Measurements from ENCODE around the gene LCN12. TPM values are rescaled to one million over a fixed set of nuclear protein-coding genes. Genes with fewer than 3 reads are reported as not detected.
"Not testable (repeated sequence)": the region's sequence is repeated elsewhere in the genome, so short reads cannot be mapped to it uniquely, and the experiment has no call there.

Gene LCN12
- total RNA-seq, 1 donor from 2014 or later, result not detected

DNA sequence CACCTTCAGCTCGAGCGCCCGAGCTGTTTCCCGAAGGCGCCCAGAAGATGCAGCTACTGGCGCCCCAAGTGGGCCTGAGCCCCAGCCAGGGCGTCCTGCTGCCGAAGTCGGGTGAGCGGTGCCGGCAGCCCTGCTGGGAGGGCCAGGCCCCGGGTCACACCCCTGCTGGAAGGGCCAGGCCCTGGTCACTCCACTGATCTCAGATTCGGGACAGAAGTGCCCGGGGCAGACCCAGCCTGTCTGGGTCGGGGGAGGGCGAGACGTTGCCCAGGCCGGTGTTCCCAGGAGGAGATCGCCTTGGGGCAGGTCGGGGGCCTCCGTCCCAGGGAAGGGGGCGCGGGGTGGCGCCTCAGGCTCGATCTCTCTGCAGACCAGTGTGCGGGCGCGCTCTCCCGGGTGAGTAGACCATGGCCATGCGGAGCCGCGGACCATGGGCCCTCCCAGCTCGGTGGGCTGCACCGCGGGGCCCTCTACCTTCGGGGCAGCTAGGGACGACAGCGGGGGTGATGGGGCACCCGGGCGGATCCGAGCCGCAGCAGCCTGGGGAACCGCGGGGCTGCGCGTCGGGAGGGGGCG is 33.0 kb downstream of the LCN12 start:
- DNase-seq (ENCODE audit: low read depth in 2 of 2), result no peak

DNA sequence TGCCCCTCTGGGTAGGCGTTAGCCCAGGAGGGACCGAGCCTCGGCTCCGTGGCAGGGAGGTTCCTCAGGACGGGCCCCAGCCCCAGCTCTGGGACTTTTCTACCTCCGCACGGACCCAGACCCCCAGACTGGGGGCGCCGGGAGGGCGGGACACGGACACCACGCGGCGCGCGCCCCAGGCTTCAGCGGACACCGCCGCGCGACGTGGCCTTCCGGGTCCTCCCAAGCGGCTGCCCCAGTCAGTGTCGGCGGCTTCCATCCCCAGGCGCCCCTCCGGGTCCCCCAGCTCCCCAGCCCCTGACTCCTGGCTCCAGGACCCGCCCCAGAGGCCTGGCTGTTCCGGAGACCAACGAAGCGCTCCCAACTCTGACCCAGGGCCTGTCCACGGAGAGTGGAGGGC is 33.8 kb downstream of the LCN12 start:
- no peak for DNase-seq (ENCODE audit: low read depth in 2 of 2)

DNA sequence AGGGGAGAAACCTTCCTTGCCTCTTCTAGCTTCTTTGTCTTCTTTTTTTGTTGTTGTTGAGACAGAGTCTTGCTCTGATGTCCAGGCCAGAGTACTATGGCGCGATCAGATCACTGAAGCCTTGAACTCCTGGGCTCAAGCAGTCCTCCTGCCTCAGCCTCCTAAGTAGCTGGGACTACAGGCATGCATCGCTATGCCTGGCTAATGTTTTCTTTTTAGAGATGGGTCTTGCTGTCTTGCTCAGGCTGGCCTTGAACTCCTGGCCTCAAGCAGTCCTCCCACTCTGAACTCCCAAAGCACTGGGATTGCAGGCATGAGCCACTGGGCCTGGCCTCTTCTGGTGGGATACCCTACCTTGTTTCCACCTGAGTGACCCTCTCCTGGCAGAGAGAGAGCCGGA is 36.8 kb downstream of the LCN12 start:
- no peak for DNase-seq (ENCODE audit: low read depth in 2 of 2)

- peak in 1 of 2 donors; percentile 21 for DNase-seq (ENCODE audit: low read depth in 2 of 2)
Measured at GRCh38 chr9:136990242-136990911, 38.3 kb downstream of the LCN12 start.

DNA sequence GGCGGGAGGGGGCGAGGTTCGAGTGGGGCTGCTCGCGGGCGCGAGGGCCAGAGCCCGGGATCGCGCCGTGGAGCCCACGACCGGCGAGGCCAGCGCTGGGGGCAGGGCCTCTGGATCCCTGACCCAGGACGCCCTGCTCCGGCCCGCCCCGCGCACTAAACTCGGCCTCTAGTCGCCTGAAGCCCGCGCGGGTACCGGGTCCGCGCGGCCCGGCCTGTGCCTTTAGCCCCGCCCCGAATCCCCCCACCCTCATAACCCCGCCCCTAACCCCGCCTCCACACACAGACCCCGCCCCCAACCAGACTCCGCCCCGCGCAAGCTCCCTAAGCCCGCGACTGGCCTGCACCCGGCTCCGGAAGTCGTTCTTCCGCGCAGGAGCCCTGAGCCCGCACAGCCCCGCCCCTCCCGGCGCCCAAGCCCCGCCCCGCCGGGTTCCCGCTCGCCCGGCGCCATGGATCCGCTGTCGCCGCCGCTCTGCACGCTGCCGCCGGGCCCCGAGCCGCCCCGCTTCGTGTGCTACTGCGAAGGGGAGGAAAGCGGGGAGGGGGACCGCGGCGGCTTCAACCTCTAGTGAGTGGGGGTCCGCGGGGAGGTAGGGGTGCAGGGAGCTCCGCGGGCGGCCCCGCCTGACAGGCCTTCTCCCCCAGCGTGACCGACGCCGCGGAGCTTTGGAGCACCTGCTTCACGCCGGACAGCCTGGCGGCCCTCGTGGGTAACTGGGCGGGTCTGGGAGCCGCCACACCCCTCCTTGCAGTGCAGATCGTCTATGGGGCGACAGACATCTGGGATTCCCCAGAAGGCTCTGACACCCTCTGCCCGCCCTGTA is 40.1 kb downstream of the LCN12 start, which contains the start of gene PAXX:
TSS of gene PAXX (plus strand) at position 430 of the 826 bp plus-strand sequence. CDS start at position 452, 22 bp downstream.
- peak; percentile 66 to 89 for DNase-seq (ENCODE audit: low read depth in 2 of 2)

GRCh38 chr9:136992819-136993369 is 40.8 kb downstream of the LCN12 start:
- DNase-seq (ENCODE audit: low read depth in 2 of 2), result no peak

- DNase-seq (ENCODE audit: low read depth in 2 of 2), result no peak
Measured at GRCh38 chr9:136994180-136994887, 42.3 kb downstream of the LCN12 start.

DNA sequence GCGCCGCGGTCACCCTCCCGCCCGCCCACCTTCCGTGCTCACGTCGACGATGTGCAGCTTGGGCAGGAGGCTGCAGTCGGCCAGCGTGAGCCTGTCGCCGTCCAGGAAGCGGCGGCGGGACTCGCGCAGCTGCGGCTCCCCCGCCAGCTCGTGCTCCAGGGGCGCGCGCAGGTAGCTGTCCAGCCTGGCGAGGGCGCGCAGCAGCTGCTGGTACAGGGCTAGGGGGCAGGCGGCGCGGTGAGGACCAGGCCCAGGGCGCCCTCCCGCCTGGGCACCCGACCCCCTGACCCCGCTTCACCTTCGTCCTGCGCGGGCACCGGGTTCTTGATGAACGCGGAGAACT is 42.8 kb downstream of the LCN12 start:
- DNase-seq (ENCODE audit: low read depth in 2 of 2), result peak in 1 of 2 donors; percentile 40

GRCh38 chr9:136995362-136995761 is 43.3 kb downstream of the LCN12 start:
- no peak for DNase-seq (ENCODE audit: low read depth in 2 of 2)

GRCh38 chr9:136995772-136996311 is 43.8 kb downstream of the LCN12 start:
- no peak for DNase-seq (ENCODE audit: low read depth in 2 of 2)

GRCh38 chr9:136996361-136997292 is 44.6 kb downstream of the LCN12 start, which contains the start of gene CLIC3:
Gene CLIC3, minus strand, starts transcription at chr9:136996568. Its CDS starts 25 bp downstream, at chr9:136996543.
- DNase-seq (ENCODE audit: low read depth in 2 of 2), result no peak

GRCh38 chr9:136997371-136997770 is 45.3 kb downstream of the LCN12 start:
- no peak for DNase-seq (ENCODE audit: low read depth in 2 of 2)

DNA sequence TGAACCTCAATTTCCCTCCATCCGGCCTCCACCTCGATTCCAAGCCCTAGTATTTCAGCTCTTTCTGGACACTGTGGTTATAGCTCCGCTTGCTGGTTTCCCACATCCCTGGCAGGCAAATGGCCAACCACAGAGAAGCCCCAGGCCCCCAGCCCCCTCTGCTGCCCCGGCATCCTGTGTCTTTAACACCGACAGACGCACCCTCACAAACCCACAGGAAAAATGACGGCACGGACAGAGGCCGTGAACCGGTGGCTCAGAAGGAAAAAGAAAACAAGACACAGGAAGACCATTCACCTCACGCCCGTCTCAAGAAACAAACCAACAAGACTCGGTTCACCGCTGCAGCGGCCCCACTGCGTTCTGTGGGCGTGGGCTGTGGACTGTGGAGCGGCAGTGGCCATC is 45.8 kb downstream of the LCN12 start:
- peak in 1 of 2 donors; percentile 67 for DNase-seq (ENCODE audit: low read depth in 2 of 2)

GRCh38 chr9:137000177-137000930 is 48.3 kb downstream of the LCN12 start:
- DNase-seq (ENCODE audit: low read depth in 2 of 2), result no peak

- DNase-seq (ENCODE audit: low read depth in 2 of 2), result no peak
Measured at GRCh38 chr9:137001857-137002645, 50.0 kb downstream of the LCN12 start.

- no peak for DNase-seq (ENCODE audit: low read depth in 2 of 2)
Measured at GRCh38 chr9:137002646-137003041, 50.6 kb downstream of the LCN12 start.

DNA sequence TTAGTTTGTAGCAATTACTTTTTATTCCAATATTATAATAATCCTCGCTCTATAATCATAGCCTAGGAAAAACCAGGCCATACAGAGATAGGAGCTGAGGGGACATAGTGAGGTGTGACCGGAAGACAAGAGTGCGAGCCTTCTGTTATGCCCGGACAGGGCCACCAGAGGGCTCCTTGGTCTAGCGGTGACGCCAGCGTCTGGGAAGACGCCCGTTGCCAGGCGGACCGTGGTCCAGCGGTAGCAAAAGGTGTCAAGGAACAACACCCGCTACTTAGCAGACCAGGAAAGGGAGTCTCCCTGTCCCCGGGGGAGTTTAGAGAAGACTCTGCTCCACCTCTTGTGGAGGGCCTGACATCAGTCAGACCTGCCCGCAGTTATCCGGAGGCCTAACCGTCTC is 52.2 kb downstream of the LCN12 start:
- DNase-seq (ENCODE audit: low read depth in 2 of 2), result not testable (repeated sequence)

Measured in dermis microvascular lymphatic vessel endothelial cell (primary cell).